ENCODE measurements around the gene DGKG. TPM values are rescaled to one million over a fixed set of nuclear protein-coding genes. Genes with fewer than 3 reads are reported as not detected.

DGKG gene
- total and polyA plus RNA-seq, 9 of the 15 experiments (the other 6 are each of a cell fraction or from before 2014, with no cell fraction given), result 0.01 to 0.36 (median 0.15) TPM

DNA sequence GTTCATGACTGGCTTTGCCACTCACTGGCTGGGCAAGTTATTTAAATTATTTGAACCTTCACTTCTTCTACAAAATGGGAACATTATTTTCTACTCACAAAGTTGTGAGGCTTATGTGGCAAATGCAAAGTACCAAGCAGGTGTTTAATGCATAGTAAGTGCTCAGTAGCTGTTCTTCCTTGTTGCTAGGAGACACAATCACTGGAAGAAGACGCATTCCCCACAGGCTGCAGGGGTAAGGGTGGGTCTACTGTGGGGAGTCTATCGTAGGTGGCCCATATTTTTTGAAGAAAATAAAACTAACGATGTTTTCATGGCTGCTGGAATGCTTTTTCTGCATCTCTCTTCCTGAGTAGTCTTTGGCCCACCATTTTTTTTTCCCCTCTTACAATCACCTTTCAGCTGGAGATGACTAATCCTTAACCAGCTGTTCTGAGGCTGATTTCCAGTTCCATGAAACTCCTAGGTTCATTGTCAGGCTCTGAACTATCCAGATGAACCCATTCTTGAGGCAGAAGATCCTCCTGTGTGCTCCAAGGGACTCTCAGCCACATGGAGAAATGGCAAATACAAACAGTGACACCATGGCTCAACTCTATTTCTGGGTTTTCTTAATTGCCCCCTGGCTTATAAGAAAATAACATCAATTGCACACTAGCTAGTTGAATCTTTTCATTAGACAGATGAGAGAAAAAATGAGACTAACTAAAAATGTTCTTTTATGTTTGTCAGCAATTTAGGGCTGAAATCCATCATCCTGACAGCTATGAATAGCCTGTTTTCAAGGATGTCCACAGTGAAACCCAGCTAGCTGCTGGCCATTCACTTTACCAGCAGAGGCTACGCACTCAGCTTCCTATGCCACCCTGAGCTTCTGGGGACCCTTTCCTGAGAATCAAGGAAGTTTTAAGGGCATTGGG lies 144.9 kb downstream of the DGKG start:
- WGBS (ENCODE audit: insufficient coverage, low coverage, missing lambda C conversion rate), result 5% methylated on average over 4 of the region's 4 CpGs
- FAIRE-seq, result no peak

More for the DNA sequence above, 144.9 kb downstream of the DGKG start:
- no TSS peak for BruUV-seq (replicated peaks)
- POLR2A ChIA-PET, result interaction anchor here (0.7 kb wide), 1 partner anchor 96 kb away, joined by 3 read pairs; no protein-coding TSS in a partner anchor
- Histone ChIP-seq H3K4me3 (no peak overlapping the region), H3K9me3 (replicated peaks; ENCODE audit: control insufficient read depth, insufficient read depth, low read depth, low read length) (no peaks in the 10 kb centered on the region), H4K20me1 (replicated peaks; ENCODE audit: control insufficient read depth, insufficient read depth, low read length) (no peaks in the 10 kb centered on the region), H3K36me3 (ENCODE audit: control insufficient read depth, insufficient read depth, low read length) (no peaks in the 10 kb centered on the region), H2AFZ (ENCODE audit: low read depth, low read length) (no peak overlapping the region), H3K27ac (ENCODE audit: extremely low read depth, low read depth, low read length) (no peak overlapping the region), H3K9me1 (ENCODE audit: control insufficient read depth, insufficient read depth, low read length) (no peaks in the 10 kb centered on the region), H3K9ac (ENCODE audit: insufficient read depth in 1 of 2, low read depth in 2 of 2, low read length in 2 of 2) (no peak overlapping the region), H3K4me1 (replicated peaks in 1 of 2; ENCODE audit: control insufficient read depth in 2 of 2, insufficient read depth in 2 of 2, low read length in 2 of 2) (peaks cover 0 to 4% of the 10 kb centered on the region in 2 experiments; a peak in 1 of 5 replicates), H3K79me2 (ENCODE audit: control insufficient read depth, insufficient read depth, low read length) (no peaks in the 10 kb centered on the region), H3K27me3 (ENCODE audit: control insufficient read depth in 2 of 2, insufficient read depth in 2 of 2, low read length in 2 of 2) (peaks cover 21 to 42% of the 10 kb centered on the region in 2 experiments), H3K4me2 (ENCODE audit: insufficient read depth, low read length) (no peak overlapping the region)
- ATAC-seq (no peak), DNase-seq (ENCODE audit: extremely low read depth in 1 of 4, low spot score in 3 of 4) (no peak)
- intact Hi-C loops (cut with micrococcal nuclease), result no loop called here
- no peak for TF ChIP-seq PBX2 (CRISPR knock-in tag; IDR thresholded peaks at IDR 0.05; ENCODE audit: low read depth)
- TF ChIP-seq PBX2 (tag; conservative IDR thresholded peaks at IDR 0.05; ENCODE audit: low read depth), result peak; percentile 41; the same call in 1 of the 2 replicates
- TF ChIP-seq RFX1 (IDR thresholded peaks at IDR 0.05), result peak; percentile 41; the same call in 1 of the 2 replicates
- no peak for TF ChIP-seq ARID1B (IDR thresholded peaks at IDR 0.05)
- no peak for TF ChIP-seq ZNF609 (CRISPR knock-in tag; IDR thresholded peaks at IDR 0.05; ENCODE audit: borderline replicate concordance)
- peak; percentile 42; the same call in 1 of the 2 replicates for TF ChIP-seq ZNF316 (IDR thresholded peaks at IDR 0.05)
- TF ChIP-seq HMBOX1 (IDR thresholded peaks at IDR 0.05), result peak; percentile 57; the same call in 1 of the 2 replicates
- TF ChIP-seq C11orf30 (IDR thresholded peaks at IDR 0.05; ENCODE audit: low read depth), result peak; percentile 38; the same call in 1 of the 2 replicates
- TF ChIP-seq TCF3 (CRISPR knock-in tag; IDR thresholded peaks at IDR 0.05), result peak; percentile 28; the same call in 1 of the 2 replicates
- peak; percentile 63 for TF ChIP-seq MAFG (tag; conservative IDR thresholded peaks at IDR 0.05)
- TF ChIP-seq MEIS2 (IDR thresholded peaks at IDR 0.05; ENCODE audit: partially characterized antibody), result peak; percentile 29
- no peak for TF ChIP-seq ZNF174 (CRISPR knock-in tag; IDR thresholded peaks at IDR 0.05)
- 0 out of 2 replicates have a peak, but pooled peaks have one; percentile 6 for TF ChIP-seq CBFA2T2 (conservative IDR thresholded peaks at IDR 0.05)
- in situ Hi-C loops (cut with MboI), result no loop called here
- CTCF ChIA-PET (ENCODE audit: low intra/inter-chr PET ratio), result no interaction called here
